Measurements from ENCODE around the gene CCDC197.

Gene CCDC197

DNA sequence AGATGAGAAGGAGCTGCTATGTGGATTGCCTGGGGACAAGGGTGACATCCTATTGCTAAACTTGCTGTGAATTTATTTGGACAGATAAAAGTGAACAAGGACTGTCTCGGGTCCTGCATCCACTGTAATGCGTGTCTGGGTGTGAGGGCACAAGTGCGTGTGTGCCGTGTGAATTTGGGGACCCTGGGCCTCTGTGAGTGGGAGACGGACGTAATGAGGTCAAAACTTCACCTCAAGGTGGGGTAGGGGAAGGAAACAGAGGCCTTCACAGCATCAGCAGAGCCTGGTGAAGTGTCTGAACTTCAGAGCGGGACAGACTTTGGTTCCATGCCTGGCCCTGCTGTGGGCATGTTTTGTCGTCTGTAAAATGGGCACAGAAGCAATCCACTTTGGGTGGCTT is 35.5 kb upstream of the CCDC197 start:
- no peak for DNase-seq (ENCODE audit: low read depth, low spot score)

DNA sequence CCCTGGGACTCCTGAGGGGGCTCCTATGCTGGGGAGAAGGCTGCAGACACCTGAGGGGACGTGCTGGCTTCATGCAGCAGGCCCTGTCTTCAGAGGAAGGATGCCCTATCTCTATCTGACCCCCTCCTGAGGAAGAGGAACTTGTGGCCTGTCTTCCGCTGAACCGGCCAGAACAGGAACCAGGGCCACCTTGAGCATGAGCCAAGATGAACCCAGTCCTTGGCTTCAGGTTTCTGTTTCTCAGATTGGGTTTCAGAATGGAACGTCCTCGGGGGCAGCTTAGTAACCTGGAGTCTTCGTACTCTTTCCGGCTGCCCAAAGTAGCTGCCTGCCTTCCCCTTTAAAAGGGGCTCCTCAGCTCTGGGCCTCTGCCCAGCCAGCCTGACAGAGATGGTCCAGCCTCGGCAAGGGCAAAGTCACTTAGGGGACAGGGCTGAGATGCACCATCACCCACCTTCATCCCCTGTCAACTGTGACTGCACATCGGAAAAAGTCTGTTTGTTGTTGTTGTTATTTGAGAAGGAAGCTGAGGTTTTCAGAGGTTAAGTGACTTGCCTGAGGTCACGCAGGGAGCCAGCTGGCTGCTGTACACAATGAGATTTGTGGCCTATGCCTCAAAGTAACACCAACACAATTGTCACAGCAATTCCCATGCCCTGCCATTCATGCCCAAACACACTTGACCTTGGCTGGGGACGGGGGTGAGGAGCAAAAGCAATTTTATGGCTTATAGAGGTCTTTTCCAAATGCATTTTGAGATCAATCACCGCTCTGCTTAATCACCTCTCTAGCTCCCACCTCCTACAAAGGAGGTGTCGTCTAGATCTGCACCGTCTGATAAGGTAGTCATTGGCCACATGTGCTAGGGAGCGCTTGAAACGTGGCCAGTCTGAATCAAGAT is 34.1 kb upstream of the CCDC197 start:
- DNase-seq (ENCODE audit: low read depth, low spot score): no peak

DNA sequence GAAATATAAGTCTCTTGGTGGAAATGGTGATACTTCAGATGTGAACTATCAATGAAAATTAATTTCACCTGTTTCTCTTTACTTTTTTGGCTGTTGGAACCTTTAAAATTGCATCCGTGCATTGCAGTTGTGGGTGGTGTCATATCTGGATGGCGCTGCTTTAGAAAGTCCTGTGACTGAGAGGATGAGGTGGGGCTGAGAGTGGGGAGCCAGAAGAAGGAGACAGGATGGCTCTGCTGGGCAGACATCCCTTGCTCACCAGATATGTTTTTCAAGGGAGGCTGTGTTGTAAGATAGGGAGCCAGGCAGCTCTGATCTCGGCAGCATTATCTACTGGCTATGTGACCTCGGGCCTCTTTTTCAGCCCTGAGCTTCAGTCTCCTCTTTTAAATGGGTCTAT is 33.4 kb upstream of the CCDC197 start:
- no peak for DNase-seq (ENCODE audit: low read depth, low spot score)

DNA sequence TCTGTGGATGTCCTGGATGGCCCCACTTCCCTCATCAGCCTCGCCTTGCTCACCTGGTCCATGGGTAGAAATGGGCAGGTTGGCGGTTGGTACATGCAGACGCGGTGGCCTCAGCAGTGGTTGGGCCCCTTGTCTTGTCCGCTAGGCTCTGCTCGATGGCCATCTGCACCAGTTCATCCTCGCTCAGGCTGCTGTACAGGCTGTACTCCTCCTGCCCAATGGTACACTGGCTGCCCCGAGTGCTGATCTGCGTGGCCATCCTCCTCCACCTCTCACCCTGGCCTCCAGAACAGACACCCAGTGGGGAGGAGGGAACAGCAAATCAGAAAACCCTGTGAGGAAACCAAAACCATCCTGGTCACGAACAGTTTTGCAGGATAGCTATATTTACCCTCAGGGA is 32.8 kb upstream of the CCDC197 start:
- DNase-seq (ENCODE audit: low read depth, low spot score): no peak

DNA sequence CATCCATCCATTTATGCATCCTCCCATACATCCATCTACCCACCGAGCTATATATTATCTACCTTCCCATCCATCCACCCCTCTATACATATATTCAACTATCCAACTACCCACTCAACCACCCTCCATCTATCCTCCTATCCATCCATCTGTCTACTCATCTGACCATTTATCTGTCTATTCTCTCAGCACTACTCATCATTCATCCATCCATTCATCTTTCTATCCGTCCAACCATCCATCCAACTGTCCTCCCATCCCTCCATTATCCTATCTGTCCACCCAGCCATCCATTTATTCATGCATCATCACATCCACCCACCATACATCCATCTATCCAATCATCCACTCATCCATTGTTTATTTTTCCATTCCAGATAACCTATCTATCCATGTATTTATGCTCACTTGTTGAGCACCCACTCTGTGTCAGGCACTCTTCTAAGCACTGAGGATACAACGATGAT is 32.2 kb upstream of the CCDC197 start:
- DNase-seq (ENCODE audit: low read depth, low spot score): no peak

DNA sequence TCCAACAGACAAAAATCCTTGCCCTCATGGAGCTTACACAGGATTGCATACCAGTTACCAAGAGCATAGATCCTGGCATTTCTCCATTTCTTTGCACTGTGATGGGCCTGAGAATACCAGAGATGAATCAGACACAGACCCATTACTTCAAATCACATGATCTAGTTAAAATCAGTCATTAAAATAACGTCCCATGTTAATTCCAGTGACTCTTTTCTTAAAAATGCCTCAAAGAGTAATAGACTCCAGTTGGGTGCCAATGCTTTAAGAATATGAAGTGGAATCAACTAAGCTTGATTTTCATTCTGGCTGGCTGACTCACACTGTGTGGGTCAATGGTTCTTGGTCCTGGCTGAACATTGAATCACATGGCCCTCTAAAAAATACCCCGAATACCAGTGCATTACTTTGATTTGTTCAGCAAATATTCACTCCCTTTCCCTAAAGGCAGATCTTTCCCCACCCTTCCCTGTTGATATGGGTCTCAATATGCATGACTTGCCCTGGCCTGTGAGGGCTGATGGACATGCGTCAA is 31.7 kb upstream of the CCDC197 start:
- DNase-seq (ENCODE audit: low read depth, low spot score): peak; percentile 92

DNA sequence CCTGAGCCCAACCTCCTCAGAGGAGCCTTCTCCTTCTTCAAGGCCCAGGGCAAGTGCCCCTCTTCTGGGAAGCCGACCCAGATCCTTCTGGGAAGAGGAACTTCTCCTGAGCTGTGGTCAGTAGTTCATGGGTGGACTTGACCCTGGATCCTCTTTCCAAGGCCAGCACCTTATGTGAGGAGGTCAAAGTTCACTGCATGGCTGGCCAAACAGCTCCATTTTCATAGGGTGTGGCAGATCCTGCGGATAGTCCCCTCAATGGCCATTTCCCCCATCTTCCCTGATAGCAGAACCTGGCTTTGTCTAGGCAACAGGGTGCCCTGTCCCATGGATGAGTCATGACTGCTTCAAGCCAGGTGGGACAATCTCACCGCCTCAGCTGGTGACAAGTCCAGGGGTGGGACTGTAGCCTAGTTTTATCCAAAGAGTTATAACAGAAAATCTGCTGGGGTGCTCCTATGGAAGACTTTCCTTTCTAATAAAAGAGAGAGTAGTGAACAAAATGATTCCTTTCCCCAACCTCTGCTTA is 31.1 kb upstream of the CCDC197 start:
- DNase-seq (ENCODE audit: low read depth, low spot score): no peak

DNA sequence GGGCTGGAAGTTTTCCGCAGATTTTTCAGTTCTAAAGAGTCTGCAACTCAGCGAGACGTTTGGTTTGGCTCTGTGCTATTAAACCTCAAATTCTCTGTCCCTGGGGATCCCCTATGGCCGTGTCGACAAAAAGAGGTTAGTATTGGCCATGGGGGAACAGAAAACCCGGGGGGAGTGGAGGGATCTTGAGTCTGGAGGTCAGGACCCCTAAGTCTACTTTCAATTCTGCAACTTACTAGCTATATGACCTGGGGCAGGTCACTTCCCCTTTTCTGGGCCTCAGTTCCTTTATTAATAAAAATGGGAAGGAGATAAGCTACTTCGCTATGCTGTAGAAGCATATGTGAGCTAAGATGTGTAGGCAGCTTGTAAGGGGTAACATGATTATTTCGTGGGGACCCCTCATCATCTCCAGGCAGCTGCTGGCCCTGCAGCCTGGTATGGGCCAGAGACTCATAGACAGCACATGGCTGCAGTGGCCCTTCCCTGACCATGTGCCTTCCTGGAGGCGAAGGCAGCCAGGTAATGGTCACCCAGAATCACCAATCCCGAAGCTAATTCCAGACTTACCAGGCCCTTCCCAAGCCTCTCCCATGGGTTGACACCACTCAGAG is 29.4 kb upstream of the CCDC197 start:
- DNase-seq (ENCODE audit: low read depth, low spot score): no peak

DNA sequence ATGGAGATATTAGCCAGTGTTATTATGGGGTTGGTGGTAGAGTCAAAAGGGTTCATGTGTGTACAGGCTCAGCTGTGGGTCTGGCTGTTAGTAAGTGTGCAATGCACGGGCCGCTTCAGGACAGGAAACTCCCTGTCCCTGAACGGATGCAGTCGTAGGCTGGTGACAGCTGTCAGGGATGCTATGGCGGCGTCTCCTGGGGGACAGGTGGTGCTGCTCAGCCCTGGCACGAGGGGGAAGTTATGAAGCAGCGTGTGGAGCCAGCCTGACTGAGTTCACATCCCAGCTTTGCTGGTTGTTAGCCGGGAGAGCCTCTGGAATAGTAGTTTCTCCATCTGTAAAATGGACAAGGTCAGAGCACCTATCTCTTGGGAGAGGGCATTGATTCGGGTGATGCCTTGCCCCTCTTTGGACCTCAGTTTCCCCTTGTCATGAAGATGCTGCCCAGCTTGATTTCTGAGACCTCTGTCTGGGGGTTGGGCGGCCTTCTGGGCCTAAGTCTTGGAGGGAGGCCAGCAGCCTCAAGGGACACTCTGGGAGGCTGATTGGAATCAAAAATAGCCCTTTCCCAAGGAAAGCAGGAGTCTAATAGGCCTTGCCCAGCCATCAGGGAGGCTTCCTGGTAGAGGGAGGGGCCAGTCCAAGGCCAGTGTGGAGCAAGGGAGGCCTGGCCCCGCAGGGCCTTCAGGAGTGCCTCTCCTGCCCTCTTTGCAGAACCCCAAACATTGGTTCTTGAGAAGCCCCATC is 27.8 kb upstream of the CCDC197 start:
- DNase-seq (ENCODE audit: low read depth, low spot score): no peak

DNA sequence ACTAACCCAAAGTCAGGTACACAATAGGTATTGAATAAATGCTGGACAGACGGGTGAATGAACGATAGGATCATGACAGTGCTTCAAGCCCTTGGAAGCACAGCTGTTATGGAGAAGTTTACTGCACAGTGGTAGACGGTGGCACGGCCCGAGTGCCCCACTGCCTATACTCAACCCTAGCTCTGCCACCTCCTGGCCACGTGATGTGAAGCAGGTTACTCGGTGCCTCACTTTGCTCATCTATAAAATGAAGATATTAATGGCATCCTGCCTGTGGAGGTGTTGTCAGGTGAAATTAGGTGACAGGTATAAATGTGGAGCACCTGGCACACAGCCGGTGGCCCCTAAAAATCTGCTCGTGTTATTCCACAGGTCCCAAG is 26.5 kb upstream of the CCDC197 start:
- DNase-seq (ENCODE audit: low read depth, low spot score): no peak

DNA sequence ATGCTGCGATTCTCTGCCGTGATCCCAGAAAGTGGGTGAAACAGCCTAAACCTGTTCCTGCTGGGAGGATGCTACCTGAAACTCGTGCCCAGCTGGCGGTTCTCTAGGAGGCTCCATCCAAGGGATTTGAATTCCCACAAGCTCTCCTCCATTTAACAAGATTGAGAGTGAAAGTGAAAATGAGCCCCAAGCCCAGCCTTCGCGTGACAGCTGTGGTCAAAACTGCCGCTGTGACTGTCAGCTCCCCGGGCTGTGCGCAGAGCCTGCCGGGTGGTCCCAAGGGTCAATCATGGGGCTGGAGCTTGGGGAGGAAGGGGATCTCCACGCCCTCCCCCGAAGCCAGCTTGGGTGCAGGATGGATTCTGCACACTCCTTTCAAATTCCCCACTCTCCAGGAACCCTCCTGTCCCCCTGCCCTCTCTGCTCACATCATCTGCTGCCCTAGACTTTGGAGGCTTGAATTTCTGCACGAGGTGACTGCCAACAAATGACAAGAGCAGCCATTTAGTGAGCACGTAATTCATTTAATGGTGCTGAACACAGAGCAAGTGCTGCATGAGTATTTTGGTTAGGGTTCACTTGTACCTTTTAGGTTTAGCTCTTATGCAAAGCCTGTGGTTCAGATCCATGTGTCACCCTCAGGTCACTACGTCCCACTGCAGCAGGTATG is 26.0 kb upstream of the CCDC197 start:
- DNase-seq (ENCODE audit: low read depth, low spot score): no peak

DNA sequence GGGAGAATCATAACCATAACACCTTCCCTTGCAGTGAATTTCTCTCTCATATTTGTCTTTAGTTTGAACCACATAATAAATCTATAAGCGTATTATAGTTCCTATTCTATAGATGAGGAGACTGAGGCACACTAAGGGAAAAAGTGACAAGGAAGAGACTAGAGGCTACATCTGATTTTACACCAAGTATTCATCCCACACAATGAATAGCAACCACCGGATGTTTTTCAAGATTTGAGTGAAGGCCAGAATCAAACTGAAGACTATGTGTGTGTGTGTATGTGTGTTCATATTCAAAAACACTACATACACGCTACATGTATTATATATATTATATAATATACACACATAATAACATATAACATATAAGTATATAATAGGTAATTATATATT is 25.5 kb upstream of the CCDC197 start:
- DNase-seq (ENCODE audit: low read depth, low spot score): no peak

DNA sequence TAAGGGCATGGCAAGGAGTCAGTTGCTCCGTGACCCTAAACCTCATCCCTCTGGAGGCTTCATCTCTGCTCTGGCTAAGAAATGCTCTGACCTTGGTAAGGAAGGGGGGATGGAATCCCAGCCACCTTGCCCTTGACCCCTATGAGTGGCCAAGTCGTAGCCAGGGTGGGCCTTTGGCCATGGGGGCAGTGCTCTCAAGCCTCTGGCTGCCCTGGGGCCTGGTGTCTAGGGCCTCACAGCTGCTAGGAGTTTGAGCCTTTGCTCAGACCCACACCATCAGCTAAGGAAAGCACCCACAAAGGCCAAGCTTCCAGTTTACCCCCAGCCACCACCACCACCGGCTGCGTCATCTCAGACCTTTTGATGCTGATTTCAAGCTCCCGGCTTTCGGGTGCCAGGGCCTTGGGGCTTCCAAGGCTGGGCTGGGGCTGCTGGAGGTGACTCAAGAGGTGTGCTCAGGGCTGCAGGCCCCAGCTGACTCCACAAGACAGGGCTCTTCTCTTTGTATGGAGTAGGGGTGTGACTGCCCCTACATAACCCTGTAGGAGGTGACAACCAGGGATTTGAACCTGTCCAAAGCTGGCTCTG is 24.4 kb upstream of the CCDC197 start:
- DNase-seq (ENCODE audit: low read depth, low spot score): no peak

DNA sequence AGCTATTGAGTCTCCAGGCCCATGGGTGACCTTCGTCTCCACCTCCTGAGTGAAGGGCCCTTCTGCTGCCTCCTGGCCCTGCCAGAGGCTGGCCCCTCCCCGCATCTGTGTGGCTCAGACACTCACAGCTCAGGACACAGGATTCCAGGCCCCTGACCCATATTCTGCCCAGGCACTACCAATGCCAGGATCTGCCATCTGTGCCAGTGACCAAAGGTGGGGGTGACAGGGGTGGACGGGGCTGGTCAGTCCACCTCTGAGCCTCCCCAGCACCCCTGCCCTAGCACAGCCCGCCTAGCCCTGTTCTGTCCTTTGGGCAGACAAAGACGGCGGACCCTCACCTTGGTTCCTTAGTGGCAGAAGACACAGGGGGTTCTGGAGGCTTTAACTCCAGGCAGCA is 23.5 kb upstream of the CCDC197 start:
- DNase-seq (ENCODE audit: low read depth, low spot score): no peak

DNA sequence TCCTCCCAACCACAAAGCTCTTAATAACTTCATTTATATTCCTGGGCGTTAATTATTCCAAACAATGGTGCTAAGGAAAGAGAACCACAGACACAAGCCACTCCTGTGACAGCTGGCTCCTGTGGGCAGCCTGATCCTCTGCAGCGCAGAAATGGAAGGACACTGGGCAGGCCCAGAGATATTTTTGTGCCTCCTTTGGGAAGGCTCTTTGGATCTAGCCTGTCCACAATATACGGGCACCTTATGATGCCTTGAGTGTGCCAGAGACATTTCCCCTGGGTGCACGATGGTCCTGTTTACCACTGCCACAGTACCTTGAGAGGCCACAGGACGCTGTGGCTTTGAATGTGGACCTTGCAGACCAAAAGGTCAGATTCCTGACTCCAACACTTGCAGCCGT is 22.8 kb upstream of the CCDC197 start:
- DNase-seq (ENCODE audit: low read depth, low spot score): no peak

DNA sequence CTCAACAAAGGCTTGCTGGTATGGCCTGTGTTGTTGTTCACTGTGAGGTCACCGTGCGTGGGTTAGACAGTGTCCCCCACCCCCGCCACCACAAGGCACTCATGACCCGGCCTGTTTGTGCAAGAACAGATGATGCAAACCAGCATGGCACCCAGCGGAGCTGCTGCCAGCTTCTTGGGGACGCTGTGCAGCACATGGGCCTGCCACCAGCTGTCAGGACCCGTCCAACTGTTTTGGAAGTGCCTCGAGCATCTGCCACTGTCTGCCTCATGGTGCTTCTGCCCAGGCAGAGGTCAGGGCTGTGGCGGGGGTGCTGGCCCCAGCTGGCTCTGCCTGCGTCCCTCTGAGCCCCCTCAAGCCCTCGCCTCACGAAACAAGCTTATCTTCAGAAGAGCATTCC is 22.3 kb upstream of the CCDC197 start:
- DNase-seq (ENCODE audit: low read depth, low spot score): no peak

DNA sequence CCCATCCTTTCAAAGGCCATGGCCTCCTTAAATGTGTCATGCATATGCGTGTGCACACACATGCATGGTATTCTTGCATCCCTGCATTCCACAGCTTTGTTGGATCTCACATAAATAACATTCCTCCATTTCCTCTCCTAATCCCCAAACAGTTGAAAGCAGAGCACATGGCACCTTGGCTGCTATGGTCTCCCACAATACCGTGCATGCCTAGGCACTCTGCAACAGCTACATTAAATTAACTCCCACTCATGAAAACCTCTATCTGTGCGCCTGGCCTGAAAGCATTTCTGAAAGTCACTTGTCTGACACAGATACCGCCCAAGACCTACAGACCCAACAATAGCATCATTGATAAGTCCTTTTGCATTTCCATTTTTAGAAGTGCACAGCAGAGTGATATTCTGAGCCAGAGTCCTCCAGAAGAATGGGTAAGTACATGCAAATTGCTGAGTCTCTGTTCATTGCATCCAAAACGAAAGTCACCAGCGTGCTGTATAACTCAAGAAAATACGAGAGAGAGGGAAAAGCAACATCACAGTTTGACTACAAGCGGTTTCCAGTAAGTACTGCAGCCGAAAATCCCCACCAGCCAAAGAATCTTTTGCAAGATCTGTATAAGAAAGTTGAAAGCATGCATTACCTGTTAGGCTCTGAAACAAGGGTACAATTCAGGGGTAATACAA is 21.2 kb upstream of the CCDC197 start:
- no peak for DNase-seq (ENCODE audit: low read depth, low spot score)

DNA sequence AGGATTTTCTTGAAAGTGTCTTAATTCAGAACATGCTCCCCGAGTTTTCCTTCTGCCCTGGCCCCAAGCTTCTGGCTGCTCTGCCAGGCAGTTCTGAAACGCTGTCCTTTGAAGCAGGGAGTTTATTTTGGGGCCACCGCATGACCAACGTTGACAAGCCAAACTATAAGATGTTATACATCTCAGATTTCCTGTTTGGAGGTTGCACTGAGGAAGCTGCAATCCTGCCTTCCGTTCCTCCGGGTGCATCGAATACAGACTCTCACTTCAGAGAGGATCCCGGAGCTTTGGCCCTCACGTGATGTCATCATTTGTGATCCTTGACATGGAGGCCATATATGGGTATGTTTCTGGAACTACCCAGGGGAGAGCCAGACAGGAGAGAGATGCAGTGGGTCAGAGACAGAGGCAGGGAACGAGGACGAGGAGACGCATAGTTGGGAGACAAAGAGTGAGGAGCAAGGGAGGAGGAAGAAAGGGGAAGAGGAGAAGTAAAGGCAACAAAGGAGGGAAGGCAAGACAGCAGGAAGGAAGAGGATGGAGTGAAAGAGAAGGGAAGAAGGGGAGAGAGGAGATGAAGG is 20.5 kb upstream of the CCDC197 start, which contains the start of gene ASB2:
TSS of gene ASB2 (minus strand) at position 94 of the 581 bp plus-strand sequence. CDS start 12,031 bp downstream, outside the sequence.
- no peak for DNase-seq (ENCODE audit: low read depth, low spot score)

DNA sequence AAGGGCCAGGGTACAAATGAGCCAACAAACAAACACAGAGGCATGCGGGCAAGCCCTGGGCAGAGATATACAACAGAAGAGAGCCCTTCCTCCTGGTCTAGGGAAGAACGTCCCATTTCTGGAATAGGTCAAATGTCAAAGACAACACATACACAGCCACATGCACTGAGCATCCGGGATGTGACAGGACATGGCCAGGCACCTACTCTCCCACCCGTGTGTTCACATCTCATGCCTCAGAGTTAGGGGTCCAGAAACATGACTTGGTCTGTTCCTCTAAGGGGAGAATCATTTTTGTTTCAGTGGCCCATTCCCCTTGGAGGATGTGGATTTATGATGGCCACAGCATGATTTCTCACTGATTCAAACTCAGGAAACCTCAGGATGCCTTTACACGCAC is 19.9 kb upstream of the CCDC197 start:
- DNase-seq (ENCODE audit: low read depth, low spot score): no peak
